IMR-90 (cell line): ENCODE data around the gene IL19. TPM values are rescaled to one million over a fixed set of nuclear protein-coding genes. Genes with fewer than 3 reads are reported as not detected.

ENCODE experiments used
- ATAC-seq: fragments of 200-7000 bp; cut with Tn5 transposase; 2 replicates; pipeline ENCODE4 v1.9.1; 2020; ENCODE audit warnings: low read depth, mild to moderate bottlenecking, moderate library complexity
- BruUV-seq: library from RNA; stranded (reverse); fragments of 400-500 nt; replicated peaks from 2 replicates; lab custom pipeline; 2021; lab: Mats Ljungman, UMichigan
- CTCF ChIA-PET: fragments of 300-600 bp; formaldehyde crosslinking; extraction: SDS; loops from one replicate; lab custom pipeline; 2021; ENCODE audit warnings: antibody characterized with exemption; lab: Yijun Ruan, JAX
- POLR2A ChIA-PET: fragments of 300-600 bp; sonication (Branson Sonifier 250); formaldehyde crosslinking; loops from one replicate; lab custom pipeline; 2022; ENCODE audit warnings: antibody characterized with exemption; ENCODE audit not compliant: unreplicated experiment; lab: Charles Lee
- DNase-seq: peaks from one replicate; pipeline ENCODE4 v3.0.0; 2013
- H2AFZ ChIP-seq: replicated peaks from 2 replicates; pipeline ENCODE3; 2013; ENCODE audit warnings: low read length, mild to moderate bottlenecking; ENCODE audit not compliant: poor library complexity
- H2AK5ac ChIP-seq: 2 replicates; pipeline ENCODE4 v1.6.1; 2013; ENCODE audit warnings: low read depth, low read length, inconsistent platforms
- H2AK9ac ChIP-seq: replicated peaks from 2 replicates; pipeline ENCODE3; 2013; ENCODE audit warnings: mild to moderate bottlenecking, low read depth, low read length, moderate library complexity; ENCODE audit not compliant: poor library complexity
- H2BK120ac ChIP-seq: 2 replicates; pipeline ENCODE4 v1.6.1; 2013; ENCODE audit warnings: low read depth, low read length, inconsistent platforms
- H2BK15ac ChIP-seq: 3 replicates; pipeline ENCODE4 v1.6.1; 2013; ENCODE audit warnings: low read depth, low read length, inconsistent platforms
- H2BK20ac ChIP-seq: 2 replicates; pipeline ENCODE4 v1.6.1; 2013; ENCODE audit warnings: low read depth, mild to moderate bottlenecking, inconsistent platforms, low read length, moderate library complexity
- H2BK5ac ChIP-seq: 2 replicates; pipeline ENCODE4 v1.6.1; 2013; ENCODE audit warnings: mild to moderate bottlenecking, low read depth, low read length, inconsistent platforms; ENCODE audit not compliant: poor library complexity, severe bottlenecking
- H3K14ac ChIP-seq: replicated peaks from 2 replicates; pipeline ENCODE4 v1.6.1; 2013; ENCODE audit warnings: low read depth, low read length, inconsistent platforms
- H3K18ac ChIP-seq: 2 replicates; pipeline ENCODE4 v1.6.1; 2013; ENCODE audit warnings: low read depth, low read length, control low read depth
- H3K23ac ChIP-seq: 2 replicates; pipeline ENCODE4 v1.6.1; 2013; ENCODE audit warnings: low read depth, low read length, inconsistent platforms
- H3K27ac ChIP-seq: 2 replicates; pipeline ENCODE4 v1.5.1; 2013; ENCODE audit warnings: mild to moderate bottlenecking, control low read depth, low read length; ENCODE audit not compliant: insufficient read depth
- H3K27me3 ChIP-seq: 2 replicates; pipeline ENCODE4 v1.6.1; 2013; ENCODE audit warnings: low read length; ENCODE audit not compliant: control insufficient read depth, insufficient read depth
- H3K36me3 ChIP-seq: 2 replicates; pipeline ENCODE4 v1.6.1; 2013; ENCODE audit warnings: low read length, mixed read lengths; ENCODE audit not compliant: control insufficient read depth, insufficient read depth
- H3K4ac ChIP-seq: 2 replicates; pipeline ENCODE4 v1.6.1; 2013; ENCODE audit warnings: low read depth, low read length, inconsistent platforms
- H3K4me1 ChIP-seq: 2 replicates; pipeline ENCODE4 v1.6.1; 2013; ENCODE audit warnings: low read length, mixed read lengths; ENCODE audit not compliant: control insufficient read depth, insufficient read depth
- H3K4me2 ChIP-seq: 2 replicates; pipeline ENCODE4 v1.6.1; 2013; ENCODE audit warnings: low read depth, mild to moderate bottlenecking, control low read depth, low read length, moderate library complexity
- H3K4me3 ChIP-seq: 2 replicates; pipeline ENCODE4 v1.5.1; 2013; ENCODE audit warnings: low read depth, mild to moderate bottlenecking, control low read depth, low read length, moderate library complexity; ENCODE audit not compliant: insufficient read depth
- H3K56ac ChIP-seq: 2 replicates; pipeline ENCODE4 v1.6.1; 2013; ENCODE audit warnings: low read length, inconsistent platforms; ENCODE audit not compliant: insufficient read depth; ENCODE audit errors: extremely low read depth
- H3K79me1 ChIP-seq, 2 experiments: 2 replicates each; pipeline ENCODE4 v1.6.1; 2013; ENCODE audit warnings: low read length in 2 of 2, inconsistent platforms in 1 of 2, low read depth in 1 of 2
- H3K9ac ChIP-seq: 2 replicates; pipeline ENCODE4 v1.6.1; 2013; ENCODE audit warnings: low read depth, low read length, control low read depth
- H3K9me1 ChIP-seq: 2 replicates; pipeline ENCODE4 v1.6.1; 2013; ENCODE audit warnings: low read length, inconsistent platforms; ENCODE audit not compliant: insufficient read depth
- H3K9me3 ChIP-seq: 2 replicates; pipeline ENCODE4 v1.6.1; 2013; ENCODE audit warnings: low read length; ENCODE audit not compliant: control insufficient read depth, insufficient read depth
- H4K20me1 ChIP-seq: 2 replicates; pipeline ENCODE4 v1.6.1; 2013; ENCODE audit warnings: low read length, inconsistent platforms; ENCODE audit not compliant: insufficient read depth
- H4K5ac ChIP-seq: 2 replicates; pipeline ENCODE4 v1.6.1; 2013; ENCODE audit warnings: mild to moderate bottlenecking, low read depth, low read length, control low read depth
- H4K8ac ChIP-seq, 2 experiments: 2 replicates each; pipeline ENCODE4 v1.6.1; 2013; ENCODE audit warnings: low read depth in 2 of 2, low read length in 2 of 2, control low read depth in 1 of 2, inconsistent platforms in 1 of 2
- H4K91ac ChIP-seq: 2 replicates; pipeline ENCODE4 v1.6.1; 2013; ENCODE audit warnings: low read depth, low read length, inconsistent platforms; ENCODE audit not compliant: insufficient read depth
- CHD1 ChIP-seq: IDR thresholded peaks from 2 replicates; pipeline ENCODE4 v1.6.1; 2012; ENCODE audit warnings: low read depth, low read length, improper control_type of control experiment
- CTCF ChIP-seq: conservative IDR thresholded peaks from 2 replicates; pipeline ENCODE4 v1.5.1; 2012; ENCODE audit warnings: mild to moderate bottlenecking, low read depth, low read length, improper control_type of control experiment
- ELK1 ChIP-seq: fragments of 150-350 bp; IDR thresholded peaks from 2 replicates; pipeline ENCODE4 v1.6.1; 2016; ENCODE audit warnings: low read depth, mild to moderate bottlenecking, low read length, moderate library complexity, borderline replicate concordance
- FOS ChIP-seq: fragments of 150-350 bp; IDR thresholded peaks from 2 replicates; pipeline ENCODE4 v1.6.1; 2016; ENCODE audit warnings: low read depth, low read length
- MAFK ChIP-seq: IDR thresholded peaks from 2 replicates; pipeline ENCODE4 v1.6.1; 2012; ENCODE audit warnings: low read depth, low read length, improper control_type of control experiment
- MAZ ChIP-seq: IDR thresholded peaks from 2 replicates; pipeline ENCODE4 v1.6.1; 2012; ENCODE audit warnings: low read depth, mild to moderate bottlenecking, low read length, improper control_type of control experiment, moderate library complexity, borderline replicate concordance
- POLR2A ChIP-seq: IDR thresholded peaks from 2 replicates; pipeline ENCODE4 v1.6.1; 2012; ENCODE audit warnings: mild to moderate bottlenecking, low read depth, low read length
- RCOR1 ChIP-seq: IDR thresholded peaks from 2 replicates; pipeline ENCODE4 v1.6.1; 2012; ENCODE audit warnings: mild to moderate bottlenecking, low read length, improper control_type of control experiment; ENCODE audit not compliant: insufficient replicate concordance
- RFX5 ChIP-seq: IDR thresholded peaks from 2 replicates; pipeline ENCODE4 v1.8.0; 2012; ENCODE audit warnings: low read depth, mild to moderate bottlenecking, low read length, moderate library complexity
- SMC3 ChIP-seq: fragments of 150-350 bp; IDR thresholded peaks from 2 replicates; pipeline ENCODE4 v1.6.1; 2016; ENCODE audit warnings: low read depth, mild to moderate bottlenecking, antibody characterized with exemption, low read length, moderate library complexity
- USF2 ChIP-seq: fragments of 150-350 bp; IDR thresholded peaks from 2 replicates; pipeline ENCODE4 v1.6.1; 2017; ENCODE audit warnings: mild to moderate bottlenecking, antibody characterized with exemption, low read length, low read depth
- WGBS, 2 experiments: methylation state at CpG; one replicate each; pipeline versions ENCODE4 v1.1.5 to v1.1.7; 2013; ENCODE audit warnings: missing lambda C conversion rate in 2 of 2; ENCODE audit not compliant: insufficient read length in 1 of 2; ENCODE audit errors: extremely low coverage in 2 of 2; 5-methylcytosine and 5-hydroxymethylcytosine counted together
- dilution Hi-C: fragments of 300-500 bp; cut with HindIII; formaldehyde crosslinking; loops from one replicate; pipeline ENCODE4 v1.14.3; 2018; ENCODE audit warnings: low sequenced_read_pairs; ENCODE audit not compliant: unreplicated experiment
- in situ Hi-C: fragments of 300-500 bp; cut with MboI; formaldehyde crosslinking; loops from 3 replicates; pipeline ENCODE4 v1.14.3; 2019; ENCODE audit warnings: low sequenced_read_pairs, inconsistent platforms, mixed read lengths
- intact Hi-C: fragments of 100-400 bp; cut with micrococcal nuclease; formaldehyde crosslinking; loops from 2 replicates; pipeline ENCODE4 v1.10.0; 2022
- polyA plus RNA-seq, 3 experiments: library from polyadenylated mRNA; depleted of rRNA; stranded (reverse); fragments of >200 nt; gene quantifications; 2 replicates each; pipeline ENCODE4 v1.2.3, GENCODE V29; 2012; ENCODE audit warnings: low replicate concordance in 1 of 3
- total RNA-seq: library from RNA; depleted of rRNA; stranded (reverse); fragments of >200 nt; gene quantifications from 2 replicates; pipeline ENCODE4 v1.2.3, GENCODE V29; 2012

Gene IL19
- total and polyA plus RNA-seq, 2 of the 4 experiments (the other 2 are of a cell fraction), result not detected

GRCh38 chr1:206873603-206874188 is 103.1 kb downstream of the IL19 start:
- Histone ChIP-seq H3K14ac (no peak overlapping the region), H3K4ac (0 out of 2 replicates have a peak overlapping the region, but pooled peaks have one; percentile 33), H2AFZ (no peak overlapping the region), H3K27me3 (0 out of 2 replicates have a peak, but pooled peaks cover 2% of the 10 kb centered on the region), H3K56ac (no peak overlapping the region), H4K20me1 (no peaks in the 10 kb centered on the region), H2BK20ac (no peak overlapping the region; the same call in 1 of the 2 replicates), H3K36me3 (no peaks in the 10 kb centered on the region), H4K91ac (no peak overlapping the region), H4K5ac (peak overlapping the region; percentile 61; the same call in 1 of the 2 replicates), H3K4me1 (no peaks in the 10 kb centered on the region), H3K79me1 (no peaks in the 10 kb centered on the region), H3K9ac (no peak overlapping the region), H2AK5ac (no peak overlapping the region), H3K18ac (peak overlapping the region; percentile 78; the same call in 1 of the 2 replicates), H3K9me3 (peaks cover 7% of the 10 kb centered on the region), H4K8ac (peak overlapping the region in 1 of 2 experiments; percentile 24; a peak in 2 of 4 replicates), H3K4me2 (no peak overlapping the region), H2BK15ac (no peak overlapping the region), H2AK9ac (no peak overlapping the region), H2BK5ac (peak overlapping the region; percentile 72), H2BK120ac (peak overlapping the region; percentile 61; the same call in 1 of the 2 replicates), H3K4me3 (no peak overlapping the region), H3K27ac (no peak overlapping the region), H3K23ac (no peak overlapping the region), H3K9me1 (no peaks in the 10 kb centered on the region)
- ChIA-PET POLR2A (no interaction called here), CTCF (interaction anchor here (0.6 to 1.6 kb wide), 2 partner anchors 39 to 104 kb away, joined by 3 to 4 read pairs; no protein-coding TSS in a partner anchor)
- intact Hi-C loops (no loop called here), in situ Hi-C loops (no loop called here), dilution Hi-C loops (no loop called here)
- no peak for DNase-seq
- TF ChIP-seq USF2, result no peak
- no peak for TF ChIP-seq ELK1
- TF ChIP-seq POLR2A, result no peak
- TF ChIP-seq FOS, result no peak
- no peak for TF ChIP-seq CHD1
- no peak for TF ChIP-seq CTCF
- TF ChIP-seq SMC3, result no peak
- TF ChIP-seq MAZ, result no peak
- no peak for TF ChIP-seq RFX5
- TF ChIP-seq MAFK, result no peak
- TF ChIP-seq RCOR1, result no peak
- no peak; the same call in 1 of the 2 replicates for ATAC-seq
- no TSS peak for BruUV-seq
- 67% methylated on average over 1 of the region's 3 CpGs; no CpG with 5 or more reads in 1 of the 2 experiments for WGBS, 2 experiments
